ENCODE measurements around the gene DDX56.
A peak's percentile ranks its signal among the peaks of the same experiment; 100 is the strongest.

GRCh38 chr7:44573464-44574286, at the start of gene DDX56:
- TF ChIP-seq CTCF (conservative IDR thresholded peaks at IDR 0.05; ENCODE audit: low read depth, low read length) (no peak), POLR2A (IDR thresholded peaks at IDR 0.05; ENCODE audit: low read depth, low read length) (peak; percentile 70), ELK1 (IDR thresholded peaks at IDR 0.05; ENCODE audit: borderline replicate concordance, low read depth, low read length) (no peak), CEBPB (IDR thresholded peaks at IDR 0.05; ENCODE audit: low read depth, low read length) (no peak), FOS (IDR thresholded peaks at IDR 0.05; ENCODE audit: low read depth, low read length) (no peak), RCOR1 (IDR thresholded peaks at IDR 0.05; ENCODE audit: insufficient replicate concordance, low read length) (no peak), MXI1 (IDR thresholded peaks at IDR 0.05; ENCODE audit: borderline replicate concordance, low read depth, low read length) (peak; percentile 93), USF2 (IDR thresholded peaks at IDR 0.05; ENCODE audit: low read depth, low read length) (no peak; the same call in 1 of the 2 replicates), RAD21 (IDR thresholded peaks at IDR 0.05; ENCODE audit: low read length) (no peak), MAZ (IDR thresholded peaks at IDR 0.05; ENCODE audit: borderline replicate concordance, low read depth, low read length) (no peak), SMC3 (IDR thresholded peaks at IDR 0.05; ENCODE audit: low read depth, low read length) (no peak), RFX5 (IDR thresholded peaks at IDR 0.05; ENCODE audit: low read depth, low read length) (no peak)
